Suprapubic skin (tissue), 3 donors: ENCODE results near the gene KCNA10.

Experiments used
- EP300 ChIP-seq: sonication (generic); formaldehyde crosslinking; IDR thresholded peaks from one replicate; pipeline ENCODE4 v1.6.1; 2017; ENCODE audit warnings: antibody characterized with exemption
- TF ChIP-seq, protein P1 (sequence below), 2 donors: fragments of 200-600 bp in 1 of 2; fragments of 450-650 bp in 1 of 2; sonication (generic) in 1 of 2; IDR thresholded peaks; one replicate each; pipeline ENCODE4 v1.5.1; 2016 to 2019; ENCODE audit warnings: antibody characterized with exemption in 2 of 2, mild to moderate bottlenecking in 1 of 2, moderate library complexity in 1 of 2

DNA sequence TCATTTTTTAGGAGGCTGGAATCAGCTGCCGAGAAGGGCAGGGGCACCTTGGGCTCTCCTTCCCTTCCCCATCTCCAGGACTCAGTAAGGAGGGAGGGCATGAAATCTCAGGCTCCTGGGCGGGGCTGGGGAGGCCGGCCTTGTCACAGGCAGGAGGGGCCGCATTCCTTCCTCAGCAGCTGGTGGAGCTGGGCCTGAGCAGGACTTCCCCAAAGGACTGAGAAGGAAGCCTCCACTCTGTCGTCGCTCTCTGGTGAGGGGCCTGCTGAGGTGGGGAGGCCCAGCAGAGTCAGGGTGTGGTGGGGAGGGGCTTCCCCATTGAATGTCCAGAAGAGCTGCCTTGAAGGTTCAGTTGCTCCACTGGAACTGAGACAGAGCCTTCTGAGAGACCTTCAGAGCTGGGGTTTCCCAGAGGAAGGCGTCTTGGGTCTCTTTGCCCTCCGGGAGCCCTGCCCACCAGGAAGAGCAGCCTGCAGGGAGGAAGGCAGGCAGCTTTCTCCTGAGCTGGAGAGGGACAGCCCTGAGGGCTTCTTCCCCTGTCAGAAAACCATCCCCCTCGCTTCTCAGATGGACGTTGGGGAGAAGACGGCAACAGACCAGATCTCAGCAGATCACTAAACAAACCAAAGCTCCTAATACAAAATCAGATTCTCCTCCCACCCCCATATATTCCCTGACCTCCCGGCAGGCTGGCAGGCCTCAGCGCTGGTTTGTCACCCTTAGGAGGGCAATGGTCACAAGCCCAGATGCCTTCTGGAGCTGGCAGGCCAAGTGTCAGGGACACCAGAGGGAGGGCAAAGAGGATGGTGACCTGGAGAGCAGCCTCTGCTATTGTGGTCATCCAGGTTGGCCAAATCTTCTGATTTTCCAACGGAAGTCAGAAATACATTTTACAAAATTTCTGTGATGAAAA, 10.7 kb downstream of the KCNA10 start:
- TF ChIP-seq, protein P1, sequence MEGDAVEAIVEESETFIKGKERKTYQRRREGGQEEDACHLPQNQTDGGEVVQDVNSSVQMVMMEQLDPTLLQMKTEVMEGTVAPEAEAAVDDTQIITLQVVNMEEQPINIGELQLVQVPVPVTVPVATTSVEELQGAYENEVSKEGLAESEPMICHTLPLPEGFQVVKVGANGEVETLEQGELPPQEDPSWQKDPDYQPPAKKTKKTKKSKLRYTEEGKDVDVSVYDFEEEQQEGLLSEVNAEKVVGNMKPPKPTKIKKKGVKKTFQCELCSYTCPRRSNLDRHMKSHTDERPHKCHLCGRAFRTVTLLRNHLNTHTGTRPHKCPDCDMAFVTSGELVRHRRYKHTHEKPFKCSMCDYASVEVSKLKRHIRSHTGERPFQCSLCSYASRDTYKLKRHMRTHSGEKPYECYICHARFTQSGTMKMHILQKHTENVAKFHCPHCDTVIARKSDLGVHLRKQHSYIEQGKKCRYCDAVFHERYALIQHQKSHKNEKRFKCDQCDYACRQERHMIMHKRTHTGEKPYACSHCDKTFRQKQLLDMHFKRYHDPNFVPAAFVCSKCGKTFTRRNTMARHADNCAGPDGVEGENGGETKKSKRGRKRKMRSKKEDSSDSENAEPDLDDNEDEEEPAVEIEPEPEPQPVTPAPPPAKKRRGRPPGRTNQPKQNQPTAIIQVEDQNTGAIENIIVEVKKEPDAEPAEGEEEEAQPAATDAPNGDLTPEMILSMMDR (IDR thresholded peaks at IDR 0.05), result no peak
- TF ChIP-seq EP300, result no peak
